Spleen (tissue), 7 donors: Measurements from ENCODE around the gene ATP6V0B.

ENCODE experiments used
- POLR2A ChIP-seq, 3 donors: fragments of 450-650 bp; IDR thresholded peaks; one replicate each; pipeline ENCODE4 v1.5.1; 2017; ENCODE audit warnings: antibody characterized with exemption in 3 of 3, mild to moderate bottlenecking in 1 of 3
- POLR2AphosphoS5 ChIP-seq, 3 donors: sonication (generic); formaldehyde crosslinking; IDR thresholded peaks; one replicate each; pipeline ENCODE4 v1.5.1; 2017; ENCODE audit warnings: antibody characterized with exemption in 3 of 3
- TF ChIP-seq, protein P1 (sequence below), 11 experiments: fragments of 200-600 bp in 7 of 11; fragments of 450-650 bp in 4 of 11; sonication (generic) in 4 of 11; IDR thresholded peaks in 8 of 11; conservative IDR thresholded peaks in 3 of 11; 1 replicate in 7 of 11; 2 replicates in 4 of 11; pipeline versions ENCODE4 v1.4.0 to v1.8.0; 2016 to 2021; ENCODE audit warnings: antibody characterized with exemption in 11 of 11, inconsistent platforms in 4 of 11, mild to moderate bottlenecking in 1 of 11
- donor health status: DM: no; HTN: no; CAD: no; lungs with moderate emphysema.
- donor health status: DM: no; HTN: no; CAD: no.
- donor health status: DM: no; HTN: no; CAD: no.

DNA sequence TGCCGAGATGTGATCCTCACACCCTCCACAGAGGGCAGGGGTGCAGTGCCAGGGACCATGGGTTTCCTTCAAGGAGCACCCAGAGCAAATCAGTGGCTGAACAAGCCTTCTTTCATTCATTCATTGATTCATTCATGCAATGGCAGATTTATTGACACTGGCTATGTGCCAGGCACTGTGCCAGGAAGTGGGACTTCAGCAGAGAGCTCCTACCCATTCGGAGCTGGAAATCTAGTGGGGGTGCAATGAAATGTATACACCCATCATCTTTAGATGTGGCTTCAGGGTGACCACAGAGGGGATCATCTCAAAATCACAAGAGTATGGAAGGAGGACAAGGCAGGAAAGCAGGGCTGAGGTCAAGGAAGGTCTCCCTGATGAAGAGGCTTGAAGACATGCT lies 37.6 kb downstream of the ATP6V0B start:
- TF ChIP-seq, protein P1, sequence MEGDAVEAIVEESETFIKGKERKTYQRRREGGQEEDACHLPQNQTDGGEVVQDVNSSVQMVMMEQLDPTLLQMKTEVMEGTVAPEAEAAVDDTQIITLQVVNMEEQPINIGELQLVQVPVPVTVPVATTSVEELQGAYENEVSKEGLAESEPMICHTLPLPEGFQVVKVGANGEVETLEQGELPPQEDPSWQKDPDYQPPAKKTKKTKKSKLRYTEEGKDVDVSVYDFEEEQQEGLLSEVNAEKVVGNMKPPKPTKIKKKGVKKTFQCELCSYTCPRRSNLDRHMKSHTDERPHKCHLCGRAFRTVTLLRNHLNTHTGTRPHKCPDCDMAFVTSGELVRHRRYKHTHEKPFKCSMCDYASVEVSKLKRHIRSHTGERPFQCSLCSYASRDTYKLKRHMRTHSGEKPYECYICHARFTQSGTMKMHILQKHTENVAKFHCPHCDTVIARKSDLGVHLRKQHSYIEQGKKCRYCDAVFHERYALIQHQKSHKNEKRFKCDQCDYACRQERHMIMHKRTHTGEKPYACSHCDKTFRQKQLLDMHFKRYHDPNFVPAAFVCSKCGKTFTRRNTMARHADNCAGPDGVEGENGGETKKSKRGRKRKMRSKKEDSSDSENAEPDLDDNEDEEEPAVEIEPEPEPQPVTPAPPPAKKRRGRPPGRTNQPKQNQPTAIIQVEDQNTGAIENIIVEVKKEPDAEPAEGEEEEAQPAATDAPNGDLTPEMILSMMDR (IDR thresholded peaks at IDR 0.05 in 8 of 11, conservative IDR thresholded peaks at IDR 0.05 in 3 of 11): no peak
- no peak for TF ChIP-seq POLR2AphosphoS5 (IDR thresholded peaks at IDR 0.05)
- TF ChIP-seq POLR2A (IDR thresholded peaks at IDR 0.05): no peak
